ENCODE measurements around the gene DUOXA2. TPM values are rescaled to one million over a fixed set of nuclear protein-coding genes. Genes with fewer than 3 reads are reported as not detected.

The DUOXA2 gene
- total RNA-seq, 4 donors from 2014 or later, result 0.49 to 0.62 TPM; not detected in 2

GRCh38 chr15:45089712-45090373 lies 24.3 kb upstream of the DUOXA2 start:
- H3K4me1 ChIP-seq, result no peaks in the 10 kb centered on the region
- no peak overlapping the region for H3K27ac ChIP-seq
- H3K36me3 ChIP-seq, result no peaks in the 10 kb centered on the region
- no peak overlapping the region for H3K4me3 ChIP-seq
- TF ChIP-seq EP300 (IDR thresholded peaks at IDR 0.05) (no peak), POLR2AphosphoS5 (IDR thresholded peaks at IDR 0.05) (no peak), CTCF (IDR thresholded peaks at IDR 0.05) (no peak)
- peaks cover 28% of the 10 kb centered on the region for H3K27me3 ChIP-seq
- 19 to 74% methylated on average over 3 of the region's 3 CpGs for WGBS, 2 donors (ENCODE audit: low coverage in 1 of 2)
- no peaks in the 10 kb centered on the region for H3K9me3 ChIP-seq
- no peak for ATAC-seq

- Histone ChIP-seq H3K9me3 (no peaks in the 10 kb centered on the region), H3K27me3 (peaks cover 28% of the 10 kb centered on the region), H3K27ac (no peak overlapping the region), H3K36me3 (no peaks in the 10 kb centered on the region), H3K4me1 (no peaks in the 10 kb centered on the region), H3K4me3 (no peak overlapping the region)
- peak; percentile 20 for ATAC-seq
- WGBS, 2 donors (ENCODE audit: low coverage in 1 of 2), result 20 to 42% methylated on average over 2 to 6 of the region's 7 CpGs
- TF ChIP-seq CTCF (IDR thresholded peaks at IDR 0.05), result no peak
- no peak for TF ChIP-seq POLR2AphosphoS5 (IDR thresholded peaks at IDR 0.05)
- no peak for TF ChIP-seq POLR2A (IDR thresholded peaks at IDR 0.05)
- no peak for TF ChIP-seq EP300 (IDR thresholded peaks at IDR 0.05)
Observed at GRCh38 chr15:45091161-45091560, 23.0 kb upstream of the DUOXA2 start.

- H3K4me3 ChIP-seq, result no peak overlapping the region
- no peak for ATAC-seq
- no peaks in the 10 kb centered on the region for H3K36me3 ChIP-seq
- no CpG with 5 or more reads among the region's 2 CpGs for WGBS, 2 donors (ENCODE audit: low coverage in 1 of 2)
- no peak overlapping the region for H3K27ac ChIP-seq
- TF ChIP-seq POLR2AphosphoS5 (IDR thresholded peaks at IDR 0.05) (no peak), POLR2A (IDR thresholded peaks at IDR 0.05) (no peak)
- peaks cover 28% of the 10 kb centered on the region for H3K27me3 ChIP-seq
- no peaks in the 10 kb centered on the region for H3K4me1 ChIP-seq
- H3K9me3 ChIP-seq, result no peaks in the 10 kb centered on the region
Observed at GRCh38 chr15:45091576-45091975, 22.6 kb upstream of the DUOXA2 start.

GRCh38 chr15:45093013-45093412 lies 21.1 kb upstream of the DUOXA2 start:
- no peak for TF ChIP-seq EP300 (IDR thresholded peaks at IDR 0.05)
- TF ChIP-seq CTCF (IDR thresholded peaks at IDR 0.05), result no peak
- Histone ChIP-seq H3K4me1 (no peaks in the 10 kb centered on the region), H3K36me3 (no peaks in the 10 kb centered on the region), H3K27me3 (peaks cover 20% of the 10 kb centered on the region), H3K4me3 (no peak overlapping the region), H3K9me3 (no peaks in the 10 kb centered on the region), H3K27ac (no peak overlapping the region)
- ATAC-seq, result no peak
- WGBS, 2 donors (ENCODE audit: low coverage in 1 of 2), result 60 to 86% methylated on average over 3 to 4 of the region's 4 CpGs

GRCh38 chr15:45093622-45094357 lies 20.3 kb upstream of the DUOXA2 start:
- no peaks in the 10 kb centered on the region for H3K36me3 ChIP-seq
- no peak overlapping the region for H3K27ac ChIP-seq
- TF ChIP-seq POLR2A (IDR thresholded peaks at IDR 0.05) (no peak), POLR2AphosphoS5 (IDR thresholded peaks at IDR 0.05) (no peak), EP300 (IDR thresholded peaks at IDR 0.05) (no peak), CTCF (IDR thresholded peaks at IDR 0.05) (no peak)
- 80 to 91% methylated on average over 1 to 4 of the region's 11 CpGs for WGBS, 2 donors (ENCODE audit: low coverage in 1 of 2)
- no peaks in the 10 kb centered on the region for H3K4me1 ChIP-seq
- no peaks in the 10 kb centered on the region for H3K9me3 ChIP-seq
- no peak for ATAC-seq
- no peak overlapping the region for H3K4me3 ChIP-seq
- peaks cover 15% of the 10 kb centered on the region for H3K27me3 ChIP-seq

Measured in gastroesophageal sphincter (tissue), 4 donors.